ENCODE results near the gene ZNF565.
"Not testable (repeated sequence)": the region's sequence is repeated elsewhere in the genome, so short reads cannot be mapped to it uniquely, and the experiment has no call there.

Gene ZNF565

GRCh38 chr19:36236946-36237310, 22.5 kb upstream of the ZNF565 start:
- Histone ChIP-seq H3K36me3 (ENCODE audit: insufficient read depth, low read length) (peaks cover 77% of the 10 kb centered on the region), H2AFZ (ENCODE audit: low read depth, low read length) (no peak overlapping the region), H3K9me3 (ENCODE audit: low read length) (peaks cover 51% of the 10 kb centered on the region), H3K4me1 (ENCODE audit: insufficient read depth, low read length) (no peaks in the 10 kb centered on the region), H3K4me3 (ENCODE audit: low read length) (no peak overlapping the region), H3K27me3 (ENCODE audit: insufficient read depth, low read length) (no peaks in the 10 kb centered on the region)

DNA sequence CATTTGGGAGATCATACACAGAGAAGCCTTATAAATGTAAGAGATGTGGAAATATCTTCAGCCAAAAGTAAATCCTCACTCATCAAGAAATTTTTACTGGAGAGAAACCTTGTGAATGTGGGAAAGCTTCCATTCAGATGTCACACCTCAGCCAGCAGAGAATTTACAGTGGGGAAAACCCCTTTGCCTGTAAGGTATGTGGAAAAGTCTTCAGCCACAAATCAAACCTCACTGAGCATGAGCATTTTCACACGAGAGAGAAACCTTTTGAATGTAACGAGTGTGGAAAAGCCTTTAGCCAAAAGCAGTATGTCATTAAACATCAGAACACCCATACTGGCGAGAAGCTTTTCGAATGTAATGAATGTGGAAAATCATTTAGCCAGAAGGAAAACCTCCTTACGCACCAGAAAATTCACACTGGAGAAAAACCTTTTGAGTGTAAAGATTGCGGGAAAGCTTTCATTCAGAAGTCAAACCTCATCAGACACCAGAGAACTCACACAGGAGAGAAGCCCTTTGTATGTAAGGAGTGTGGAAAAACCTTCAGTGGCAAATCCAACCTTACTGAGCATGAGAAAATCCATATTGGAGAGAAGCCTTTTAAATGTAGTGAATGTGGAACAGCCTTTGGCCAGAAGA, 22.0 kb upstream of the ZNF565 start:
- Histone ChIP-seq H3K4me1 (ENCODE audit: insufficient read depth, low read length) (no peaks in the 10 kb centered on the region), H3K27me3 (ENCODE audit: insufficient read depth, low read length) (no peaks in the 10 kb centered on the region), H3K4me3 (ENCODE audit: low read length) (no peak overlapping the region), H3K36me3 (ENCODE audit: insufficient read depth, low read length) (peaks cover 82% of the 10 kb centered on the region), H2AFZ (ENCODE audit: low read depth, low read length) (no peak overlapping the region), H3K9me3 (ENCODE audit: low read length) (peaks cover 56% of the 10 kb centered on the region)

DNA sequence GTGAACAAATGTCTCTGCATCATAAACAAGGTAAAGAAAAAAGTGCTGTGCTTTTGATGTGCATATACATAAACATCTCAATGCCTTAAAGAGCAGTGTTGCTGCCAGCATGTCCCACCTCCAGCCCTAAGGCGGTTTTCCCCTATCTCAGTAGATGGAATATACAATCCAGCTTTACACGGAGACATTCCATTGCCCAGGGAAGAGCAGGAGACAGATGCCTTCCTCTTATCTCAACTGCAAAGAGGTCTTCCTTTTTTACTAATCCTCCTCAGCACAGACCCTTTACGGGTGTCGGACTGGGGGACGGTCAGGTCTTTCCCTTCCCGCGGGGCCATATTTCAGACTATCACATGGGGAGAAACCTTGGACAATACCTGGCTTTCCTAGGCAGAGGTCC, 19.2 kb upstream of the ZNF565 start:
- not testable (repeated sequence) for H3K4me3 ChIP-seq (ENCODE audit: low read length); H2AFZ ChIP-seq (ENCODE audit: low read depth, low read length); H3K27me3 ChIP-seq (ENCODE audit: insufficient read depth, low read length); H3K4me1 ChIP-seq (ENCODE audit: insufficient read depth, low read length)
- H3K9me3 ChIP-seq (ENCODE audit: low read length): peaks cover 75% of the 10 kb centered on the region
- peaks cover 95% of the 10 kb centered on the region for H3K36me3 ChIP-seq (ENCODE audit: insufficient read depth, low read length)

DNA sequence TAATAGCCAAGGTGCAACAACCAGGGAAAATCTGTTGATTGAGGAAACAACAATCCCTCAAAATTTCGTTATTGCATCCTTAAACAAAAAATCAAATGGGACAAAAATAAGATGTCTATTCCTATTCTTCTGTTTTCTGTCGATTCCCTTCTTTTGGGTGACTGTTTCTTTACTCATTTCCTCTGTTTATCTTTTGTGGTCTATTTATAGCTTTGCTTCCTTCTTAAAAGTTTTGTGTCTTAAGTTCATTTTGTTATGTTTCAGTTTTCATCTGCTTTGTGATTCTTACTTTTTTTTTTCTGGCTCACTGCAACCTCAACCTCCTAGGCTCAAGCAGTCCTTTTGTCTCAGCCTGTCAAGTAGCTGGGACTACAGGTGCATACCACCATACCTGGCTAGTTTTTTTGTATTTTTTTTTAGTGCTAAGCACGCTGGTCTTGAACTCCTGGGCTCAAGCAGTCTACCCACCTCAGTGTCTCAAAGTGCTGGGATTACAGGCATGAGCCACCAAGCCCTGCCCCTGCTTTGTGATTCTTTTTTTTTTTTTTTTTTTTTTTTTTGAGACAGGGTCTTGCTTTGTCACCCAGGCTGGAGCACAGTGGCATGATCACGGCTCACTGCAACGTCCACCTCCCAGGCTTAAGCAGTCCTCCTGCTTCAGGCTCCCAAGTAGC, 10.9 kb upstream of the ZNF565 start:
- no peak overlapping the region for H2AFZ ChIP-seq (ENCODE audit: low read depth, low read length)
- no peaks in the 10 kb centered on the region for H3K27me3 ChIP-seq (ENCODE audit: insufficient read depth, low read length)
- H3K36me3 ChIP-seq (ENCODE audit: insufficient read depth, low read length): peaks cover 93% of the 10 kb centered on the region
- peaks cover 71% of the 10 kb centered on the region for H3K9me3 ChIP-seq (ENCODE audit: low read length)
- no peaks in the 10 kb centered on the region for H3K4me1 ChIP-seq (ENCODE audit: insufficient read depth, low read length)
- H3K4me3 ChIP-seq (ENCODE audit: low read length): no peak overlapping the region

DNA sequence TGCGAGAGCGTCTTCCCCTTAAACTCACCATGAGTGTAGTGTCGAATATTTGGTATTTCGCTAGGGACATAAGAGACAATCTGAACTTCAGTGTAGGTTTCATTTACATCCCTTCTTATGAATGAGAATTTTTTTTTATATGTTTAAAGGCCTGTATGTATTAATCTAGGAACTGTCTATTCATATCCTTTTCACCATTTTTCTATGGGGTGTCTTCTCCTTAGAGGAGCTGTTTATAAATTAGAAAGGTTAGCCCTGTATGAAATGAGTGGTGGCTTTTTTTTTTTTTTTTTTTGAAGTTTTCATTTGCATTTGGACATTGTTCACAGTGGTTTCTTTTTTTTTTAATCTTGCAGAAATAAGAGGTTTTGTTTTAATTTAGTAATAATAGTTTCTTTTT, 8.0 kb upstream of the ZNF565 start:
- Histone ChIP-seq H2AFZ (ENCODE audit: low read depth, low read length) (no peak overlapping the region), H3K27me3 (ENCODE audit: insufficient read depth, low read length) (no peaks in the 10 kb centered on the region), H3K4me1 (ENCODE audit: insufficient read depth, low read length) (no peaks in the 10 kb centered on the region), H3K9me3 (ENCODE audit: low read length) (peaks cover 52% of the 10 kb centered on the region), H3K36me3 (ENCODE audit: insufficient read depth, low read length) (peaks cover 85% of the 10 kb centered on the region), H3K4me3 (ENCODE audit: low read length) (no peak overlapping the region)

GRCh38 chr19:36221474-36221873, 7.0 kb upstream of the ZNF565 start:
- peaks cover 82% of the 10 kb centered on the region for H3K36me3 ChIP-seq (ENCODE audit: insufficient read depth, low read length)
- H3K9me3 ChIP-seq (ENCODE audit: low read length): peaks cover 49% of the 10 kb centered on the region

DNA sequence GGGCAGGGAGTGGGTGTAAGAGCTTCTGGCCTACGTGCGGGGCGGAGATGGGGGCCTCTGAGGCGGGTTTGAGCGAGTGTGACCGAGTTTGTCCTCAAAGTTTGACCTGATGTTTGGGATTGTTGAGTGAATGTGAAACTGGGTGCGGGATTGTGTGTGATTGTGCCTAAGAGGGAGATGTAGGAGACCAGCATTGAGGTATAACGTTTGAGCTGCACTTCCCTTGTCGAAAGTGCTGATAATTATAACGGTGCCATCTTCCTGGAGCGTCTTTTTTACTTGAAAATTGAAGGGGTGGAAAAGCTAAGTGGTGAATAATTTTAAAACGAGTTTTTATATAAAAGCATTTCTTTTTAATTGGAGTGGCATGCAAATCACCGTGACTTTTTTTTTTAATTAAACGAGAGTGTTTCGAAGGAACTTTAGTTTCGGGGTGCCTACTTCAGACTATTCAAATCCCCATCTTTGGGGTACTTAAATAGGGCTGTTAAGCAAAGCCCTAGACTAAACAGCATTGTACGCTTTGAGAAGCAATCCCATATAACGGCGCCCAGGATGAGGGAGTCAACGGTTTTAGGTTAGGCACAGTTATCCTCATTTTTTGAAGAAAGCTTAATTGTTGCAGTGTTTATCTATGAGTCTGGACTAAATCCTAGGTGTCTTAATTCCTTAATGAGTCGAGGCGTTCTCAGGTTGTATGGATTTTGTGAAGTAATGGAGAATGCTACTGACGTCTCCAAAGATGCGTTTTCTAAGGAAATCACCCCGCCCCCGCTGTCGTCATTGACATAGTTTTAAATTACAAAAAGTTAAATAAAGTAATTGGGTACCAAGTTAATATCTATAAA, 1.0 kb upstream of the ZNF565 start:
- Histone ChIP-seq H3K4me3 (ENCODE audit: low read length) (peak overlapping the region; percentile 91), H3K36me3 (ENCODE audit: insufficient read depth, low read length) (peaks cover 26% of the 10 kb centered on the region), H3K4me1 (ENCODE audit: insufficient read depth, low read length) (peaks cover 5% of the 10 kb centered on the region), H3K27me3 (ENCODE audit: insufficient read depth, low read length) (no peaks in the 10 kb centered on the region), H2AFZ (ENCODE audit: low read depth, low read length) (no peak overlapping the region), H3K9me3 (ENCODE audit: low read length) (peaks cover 14% of the 10 kb centered on the region)

More at GRCh38 chr19:36221474-36221873, 7.0 kb upstream of the ZNF565 start:
- Histone ChIP-seq H3K27me3 (ENCODE audit: insufficient read depth, low read length) (no peaks in the 10 kb centered on the region), H3K4me1 (ENCODE audit: insufficient read depth, low read length) (no peaks in the 10 kb centered on the region), H2AFZ (ENCODE audit: low read depth, low read length) (no peak overlapping the region), H3K4me3 (ENCODE audit: low read length) (no peak overlapping the region)

DNA sequence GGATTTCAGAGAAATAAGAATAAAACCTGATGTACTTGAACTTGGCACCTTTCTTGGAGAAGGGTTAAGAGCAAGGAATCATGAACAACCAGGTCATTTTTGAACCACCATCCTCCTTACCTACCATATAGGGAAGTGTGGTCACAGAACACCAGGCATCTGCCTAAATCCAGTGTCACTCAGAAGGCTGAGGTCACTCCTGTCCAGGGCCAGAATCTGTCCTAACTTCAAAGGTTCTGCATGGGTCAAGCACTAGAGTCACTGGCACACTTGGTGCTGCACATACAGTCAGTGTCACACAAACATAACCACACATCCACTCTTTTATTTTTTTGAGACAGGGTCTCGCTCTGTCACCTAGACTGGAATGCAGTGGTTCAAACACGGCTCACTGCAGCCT, 1.6 kb downstream of the ZNF565 start:
- Histone ChIP-seq H3K9me3 (ENCODE audit: low read length) (peaks cover 7% of the 10 kb centered on the region), H3K27me3 (ENCODE audit: insufficient read depth, low read length) (no peaks in the 10 kb centered on the region)

GRCh38 chr19:36210497-36210896, 4.0 kb downstream of the ZNF565 start:
- no peaks in the 10 kb centered on the region for H3K27me3 ChIP-seq (ENCODE audit: insufficient read depth, low read length)
- H2AFZ ChIP-seq (ENCODE audit: low read depth, low read length): no peak overlapping the region
- H3K4me1 ChIP-seq (ENCODE audit: insufficient read depth, low read length): peaks cover 5% of the 10 kb centered on the region
- H3K36me3 ChIP-seq (ENCODE audit: insufficient read depth, low read length): no peaks in the 10 kb centered on the region
- no peak overlapping the region for H3K4me3 ChIP-seq (ENCODE audit: low read length)
- peaks cover 2% of the 10 kb centered on the region for H3K9me3 ChIP-seq (ENCODE audit: low read length)

More for the DNA sequence above, 1.6 kb downstream of the ZNF565 start:
- H3K4me3 ChIP-seq (ENCODE audit: low read length): no peak overlapping the region
- peaks cover 10% of the 10 kb centered on the region for H3K36me3 ChIP-seq (ENCODE audit: insufficient read depth, low read length)
- peaks cover 5% of the 10 kb centered on the region for H3K4me1 ChIP-seq (ENCODE audit: insufficient read depth, low read length)
- H2AFZ ChIP-seq (ENCODE audit: low read depth, low read length): no peak overlapping the region

DNA sequence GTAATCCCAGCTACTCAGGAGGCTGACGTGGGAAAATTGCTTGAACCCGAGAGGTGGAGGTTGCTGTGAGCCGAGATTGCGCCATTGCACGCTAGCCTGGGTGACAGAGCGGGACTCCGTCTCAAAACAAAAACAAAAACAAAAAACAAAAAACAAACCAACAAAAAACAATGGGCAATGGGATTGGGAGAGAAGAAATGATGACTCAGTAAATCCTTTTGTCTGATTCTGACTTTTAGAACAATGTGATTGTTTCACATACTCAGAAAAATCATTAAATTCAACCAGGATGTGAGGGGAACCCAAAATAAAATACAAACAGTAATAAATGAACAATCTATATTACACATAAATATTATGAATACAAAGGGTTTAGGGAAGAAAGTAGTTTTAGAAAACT, 5.1 kb downstream of the ZNF565 start:
- Histone ChIP-seq H2AFZ (ENCODE audit: low read depth, low read length) (no peak overlapping the region), H3K4me3 (ENCODE audit: low read length) (no peak overlapping the region), H3K27me3 (ENCODE audit: insufficient read depth, low read length) (no peaks in the 10 kb centered on the region), H3K9me3 (ENCODE audit: low read length) (peaks cover 2% of the 10 kb centered on the region), H3K36me3 (ENCODE audit: insufficient read depth, low read length) (no peaks in the 10 kb centered on the region), H3K4me1 (ENCODE audit: insufficient read depth, low read length) (peaks cover 5% of the 10 kb centered on the region)

DNA sequence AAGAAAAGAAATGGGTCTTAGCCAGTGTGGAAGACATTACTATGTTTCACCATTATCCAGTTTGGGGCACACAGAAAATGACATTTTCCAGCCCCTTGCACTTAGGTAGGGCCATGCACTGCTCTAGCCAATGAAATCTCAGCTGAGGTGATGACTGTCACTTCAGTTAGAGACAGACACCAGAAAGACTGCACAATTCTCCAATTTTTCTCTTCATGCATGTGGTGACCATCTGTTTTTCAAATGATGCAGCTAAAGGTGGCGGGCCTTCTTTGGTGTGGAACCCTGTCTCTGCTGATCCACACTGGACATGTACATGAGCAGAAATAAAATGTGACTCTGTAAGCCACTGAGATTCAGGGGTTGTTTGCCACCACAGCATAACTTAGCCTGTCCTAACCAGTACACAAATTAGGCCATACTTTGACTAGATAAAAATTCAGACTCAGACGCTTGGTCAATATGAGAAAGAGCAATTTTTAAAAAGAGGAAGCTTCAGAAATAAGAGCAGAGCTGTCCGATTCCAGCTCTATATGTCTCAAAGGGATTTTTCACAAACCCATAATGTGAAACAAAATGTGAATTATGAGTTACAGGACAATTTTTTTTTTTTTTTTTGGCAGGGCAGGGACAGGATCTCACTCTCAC, 6.7 kb downstream of the ZNF565 start:
- no peak overlapping the region for H3K4me3 ChIP-seq (ENCODE audit: low read length)
- no peaks in the 10 kb centered on the region for H3K27me3 ChIP-seq (ENCODE audit: insufficient read depth, low read length)
- H3K36me3 ChIP-seq (ENCODE audit: insufficient read depth, low read length): peaks cover under 1% of the 10 kb centered on the region
- H3K9me3 ChIP-seq (ENCODE audit: low read length): peaks cover 4% of the 10 kb centered on the region
- no peaks in the 10 kb centered on the region for H3K4me1 ChIP-seq (ENCODE audit: insufficient read depth, low read length)
- no peak overlapping the region for H2AFZ ChIP-seq (ENCODE audit: low read depth, low read length)

DNA sequence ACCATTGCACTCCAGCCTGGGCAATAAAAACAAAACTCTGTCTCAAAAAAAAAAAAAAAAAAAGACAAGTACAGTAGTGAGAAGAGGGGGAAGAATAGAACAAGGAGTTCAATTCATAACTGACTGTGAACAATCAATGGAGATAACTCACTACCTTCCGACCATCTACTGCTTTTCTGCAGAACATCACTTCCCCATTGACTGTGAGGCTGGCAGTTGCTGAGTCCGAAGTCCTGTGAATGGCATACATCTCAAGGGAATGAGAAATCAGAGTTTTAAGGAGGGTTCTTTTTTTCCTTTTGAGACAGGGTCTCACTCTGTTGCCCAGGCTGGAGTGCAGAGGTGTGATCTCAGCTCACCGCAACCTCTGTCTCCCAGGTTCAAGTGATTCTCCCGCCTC, 11.2 kb downstream of the ZNF565 start:
- Histone ChIP-seq H2AFZ (ENCODE audit: low read depth, low read length) (no peak overlapping the region), H3K9me3 (ENCODE audit: low read length) (peaks cover 5% of the 10 kb centered on the region), H3K36me3 (ENCODE audit: insufficient read depth, low read length) (peaks cover 5% of the 10 kb centered on the region), H3K27me3 (ENCODE audit: insufficient read depth, low read length) (no peaks in the 10 kb centered on the region), H3K4me1 (ENCODE audit: insufficient read depth, low read length) (no peaks in the 10 kb centered on the region), H3K4me3 (ENCODE audit: low read length) (no peak overlapping the region)

DNA sequence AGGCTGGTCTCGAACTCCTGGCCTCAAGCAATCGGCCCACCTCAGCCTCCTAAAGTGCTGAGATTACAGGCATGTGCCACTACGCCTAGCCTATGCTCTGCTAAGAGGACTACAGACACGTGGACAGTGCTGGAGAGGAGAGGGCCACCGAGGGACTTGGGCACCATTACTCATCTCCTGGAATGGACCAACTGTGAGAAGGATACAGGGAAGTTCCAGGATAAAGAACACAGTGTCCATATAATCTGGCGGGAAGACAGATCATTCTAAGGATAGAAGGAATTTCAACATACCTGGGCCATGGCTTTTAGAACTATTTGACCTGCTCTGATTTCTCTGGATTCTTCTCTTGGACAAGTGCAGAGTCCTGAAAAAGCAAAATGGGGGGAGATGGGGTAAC, 12.8 kb downstream of the ZNF565 start:
- Histone ChIP-seq H3K9me3 (ENCODE audit: low read length) (peaks cover 5% of the 10 kb centered on the region), H3K36me3 (ENCODE audit: insufficient read depth, low read length) (peaks cover 5% of the 10 kb centered on the region), H3K27me3 (ENCODE audit: insufficient read depth, low read length) (no peaks in the 10 kb centered on the region), H2AFZ (ENCODE audit: low read depth, low read length) (no peak overlapping the region), H3K4me3 (ENCODE audit: low read length) (no peak overlapping the region), H3K4me1 (ENCODE audit: insufficient read depth, low read length) (no peaks in the 10 kb centered on the region)

Data from neuron (in vitro differentiated cells).